ENCODE measurements around the gene RPL27A. TPM values are rescaled to one million over a fixed set of nuclear protein-coding genes. Genes with fewer than 3 reads are reported as not detected.
"Not testable (repeated sequence)": the region's sequence is repeated elsewhere in the genome, so short reads cannot be mapped to it uniquely, and the experiment has no call there.

Gene RPL27A
- polyA plus RNA-seq, 3 donors from 2014 or later: 1,341 to 3,208 (median 1,820) TPM

DNA sequence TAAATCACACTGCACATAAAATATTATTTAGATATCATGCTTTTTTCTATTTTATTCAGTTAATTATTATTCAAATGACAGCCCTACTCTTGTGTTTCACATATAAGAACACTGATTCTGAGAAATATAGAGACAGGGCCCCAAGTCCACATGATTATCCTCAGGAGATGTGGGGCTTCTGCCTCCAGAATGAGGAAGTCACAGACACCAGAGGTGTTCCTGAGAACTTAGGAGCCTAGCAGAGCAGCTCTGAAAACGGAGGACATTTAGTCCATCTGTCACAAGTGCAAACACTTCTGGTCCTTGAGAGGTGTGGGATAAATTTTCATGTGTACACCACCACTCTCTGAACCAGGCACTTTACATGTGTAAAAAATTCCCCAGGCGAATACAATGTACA lies 26.3 kb upstream of the RPL27A start:
- peaks cover 4 to 10% (median 8%) of the 10 kb centered on the region in 3 donors for H3K36me3 Mint-ChIP-seq
- H3K27ac Mint-ChIP-seq: peak overlapping the region in 1 of 6 donors; percentile 35
- H3K27me3 Mint-ChIP-seq (ENCODE audit: low read depth in 3 of 3): peaks cover 0 to 3% (median 1%) of the 10 kb centered on the region in 3 donors
- peaks cover 0 to 2% (median 0%) of the 10 kb centered on the region in 6 donors for H3K9me3 Mint-ChIP-seq
- no peak overlapping the region for H3K4me3 Mint-ChIP-seq
- no peak for DNase-seq
- no peaks in the 10 kb centered on the region for H3K4me1 Mint-ChIP-seq

DNA sequence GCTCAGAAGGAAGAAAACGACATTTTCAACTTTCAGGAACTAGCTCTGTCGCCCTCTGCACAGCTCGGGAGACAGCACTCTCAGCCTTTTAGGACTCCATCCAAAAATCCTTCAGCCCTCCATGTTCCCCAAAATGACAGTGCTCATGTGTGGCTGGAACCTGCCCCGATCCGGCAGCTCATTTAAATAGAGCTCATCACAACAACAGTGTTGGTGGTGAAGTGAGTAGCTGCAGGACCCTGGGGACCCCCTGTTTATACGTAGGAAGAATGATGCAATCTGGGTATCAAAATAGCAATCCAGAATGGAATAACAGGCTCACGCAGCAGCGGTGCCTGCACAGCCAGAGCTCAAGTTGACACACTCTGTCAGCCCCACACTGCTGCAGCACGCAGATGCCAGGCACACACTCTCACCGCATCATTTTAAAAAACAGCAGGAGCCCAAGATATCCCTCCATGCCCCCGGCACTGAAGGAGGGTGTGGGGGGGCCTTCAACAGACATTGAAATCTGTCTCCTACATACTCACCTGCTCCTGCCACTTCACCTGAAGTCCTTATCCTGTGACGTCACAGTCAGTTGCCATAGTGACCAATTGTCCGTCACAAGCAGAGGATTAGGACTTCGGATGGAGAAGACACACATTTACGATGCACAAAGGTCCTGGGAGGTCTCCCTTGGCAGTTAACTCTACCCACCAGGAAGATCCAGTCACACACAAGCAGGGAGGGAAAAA lies 24.1 kb upstream of the RPL27A start:
- peaks cover 0 to 2% (median 0%) of the 10 kb centered on the region in 6 donors for H3K9me3 Mint-ChIP-seq
- peak overlapping the region in 1 of 6 donors; percentile 12 for H3K27ac Mint-ChIP-seq
- no peak for DNase-seq
- no peaks in the 10 kb centered on the region for H3K4me1 Mint-ChIP-seq
- no peak overlapping the region for H3K4me3 Mint-ChIP-seq
- H3K27me3 Mint-ChIP-seq (ENCODE audit: low read depth in 3 of 3): peaks cover 0 to 3% (median 1%) of the 10 kb centered on the region in 3 donors
- H3K36me3 Mint-ChIP-seq: peaks cover 0 to 6% (median 4%) of the 10 kb centered on the region in 3 donors

DNA sequence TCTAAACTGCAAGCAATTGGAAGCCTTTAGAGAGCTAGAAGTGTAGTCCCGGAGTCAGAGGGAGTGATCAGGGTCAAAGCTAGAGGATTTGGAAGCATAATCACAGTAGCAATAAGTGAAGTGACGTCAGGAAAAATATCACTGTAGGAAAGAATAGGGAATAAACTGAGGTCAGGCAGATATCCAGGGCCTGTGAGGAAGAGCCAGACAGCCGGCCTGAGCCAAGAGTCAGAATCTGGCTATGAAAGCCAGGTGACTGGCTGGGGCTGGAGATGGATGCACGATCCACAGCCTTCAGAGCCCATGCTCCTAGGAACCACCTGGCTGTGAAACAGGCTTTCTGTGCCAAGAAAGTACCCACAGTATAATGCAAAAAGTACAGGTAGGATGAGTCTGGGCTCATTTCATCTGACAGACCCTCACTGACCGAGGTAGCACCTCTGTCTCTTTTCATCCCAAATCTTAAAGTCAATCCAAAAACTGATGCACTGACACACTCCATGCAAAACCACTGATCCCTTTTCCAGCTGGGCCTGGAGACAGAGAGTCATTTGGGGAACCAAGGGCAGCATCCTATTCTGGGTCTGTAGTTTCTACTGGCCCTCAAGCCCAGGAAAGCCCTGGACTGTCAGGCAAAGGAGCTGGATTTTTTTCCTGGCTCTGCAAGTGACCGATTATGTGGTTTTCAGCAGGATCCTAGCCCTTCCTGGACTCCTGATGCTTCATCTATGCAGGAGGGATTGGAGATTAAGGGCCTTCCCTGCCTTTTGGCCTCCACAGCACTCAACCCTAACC lies 21.4 kb upstream of the RPL27A start:
- peak overlapping the region in 2 of 6 donors; percentile 31 to 66 for H3K27ac Mint-ChIP-seq
- H3K36me3 Mint-ChIP-seq: peaks cover 6 to 20% (median 10%) of the 10 kb centered on the region in 3 donors
- H3K9me3 Mint-ChIP-seq: peaks cover 0 to 2% (median 0%) of the 10 kb centered on the region in 6 donors
- H3K4me1 Mint-ChIP-seq: no peaks in the 10 kb centered on the region
- H3K27me3 Mint-ChIP-seq (ENCODE audit: low read depth in 3 of 3): peaks cover 0 to 3% (median 1%) of the 10 kb centered on the region in 3 donors
- no peak for DNase-seq
- H3K4me3 Mint-ChIP-seq: no peak overlapping the region

DNA sequence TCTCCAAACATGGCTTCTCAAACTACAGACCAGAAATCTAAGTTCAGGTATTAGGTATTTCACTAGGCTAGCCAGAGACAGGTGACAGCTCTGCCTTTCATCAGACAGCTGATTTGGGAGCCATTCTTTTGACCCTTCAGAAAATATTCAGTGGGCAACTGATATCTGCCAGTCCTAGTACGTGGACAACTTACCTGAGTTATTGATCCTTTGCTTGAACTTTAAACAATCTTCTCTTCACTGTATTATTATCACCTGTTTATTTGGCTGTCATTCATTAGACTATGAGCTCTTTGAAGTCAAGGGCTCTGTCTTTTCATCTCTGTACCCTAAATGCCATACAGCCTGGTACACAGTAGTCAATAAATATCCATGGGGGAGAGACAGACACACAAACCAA lies 17.4 kb upstream of the RPL27A start:
- Mint-ChIP-seq H3K4me3 (no peak overlapping the region), H3K36me3 (peaks cover 13 to 27% (median 14%) of the 10 kb centered on the region in 3 donors), H3K4me1 (no peaks in the 10 kb centered on the region), H3K9me3 (no peaks in the 10 kb centered on the region), H3K27ac (no peak overlapping the region), H3K27me3 (ENCODE audit: low read depth in 3 of 3) (peaks cover 0 to 3% (median 0%) of the 10 kb centered on the region in 3 donors)
- no peak for DNase-seq

DNA sequence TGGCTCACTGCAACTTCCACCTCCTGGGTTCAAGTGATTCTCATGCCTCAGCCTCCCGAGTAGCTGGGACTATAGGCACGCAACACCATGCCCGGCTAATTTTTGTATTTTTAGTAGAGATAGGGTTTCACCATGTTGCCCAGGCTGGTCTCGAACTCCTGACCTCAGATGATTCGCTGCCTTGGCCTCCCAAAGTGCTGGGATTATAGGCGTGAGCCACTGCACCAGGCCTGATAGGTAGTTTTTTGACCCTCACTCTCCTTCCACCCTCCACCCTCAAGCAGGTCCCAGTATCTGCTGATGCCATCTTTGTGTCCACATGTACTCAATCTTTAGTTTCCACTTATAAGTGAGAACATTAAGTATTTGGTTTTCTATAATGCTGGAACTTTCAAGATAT lies 12.5 kb upstream of the RPL27A start:
- not testable (repeated sequence) for H3K9me3 Mint-ChIP-seq; DNase-seq; H3K27me3 Mint-ChIP-seq (ENCODE audit: low read depth in 3 of 3); H3K4me1 Mint-ChIP-seq; H3K4me3 Mint-ChIP-seq; H3K27ac Mint-ChIP-seq
- peaks cover 13 to 29% (median 25%) of the 10 kb centered on the region in 3 donors for H3K36me3 Mint-ChIP-seq

DNA sequence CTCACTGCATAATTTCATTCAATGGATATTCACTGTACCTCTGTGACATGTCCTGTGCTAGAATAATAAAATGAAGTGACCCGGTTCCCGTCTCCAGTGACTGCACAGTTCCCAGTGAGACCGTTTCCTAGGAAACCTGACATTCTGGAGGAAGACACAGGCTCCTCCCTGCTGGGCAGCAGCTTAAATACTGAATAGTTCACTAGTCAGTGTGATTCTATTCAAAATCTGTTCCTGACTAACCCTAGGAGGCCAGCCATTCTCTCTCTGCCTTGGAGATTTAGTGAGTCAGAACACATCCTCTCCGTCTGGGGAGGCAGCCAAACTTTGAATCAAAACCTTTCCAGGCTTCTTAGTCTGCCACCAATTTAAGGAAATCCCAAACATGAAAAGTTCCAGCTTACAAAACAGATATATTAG lies 11.4 kb upstream of the RPL27A start:
- Mint-ChIP-seq H3K4me1 (no peaks in the 10 kb centered on the region), H3K36me3 (peaks cover 8 to 25% (median 24%) of the 10 kb centered on the region in 3 donors), H3K27me3 (ENCODE audit: low read depth in 3 of 3) (no peaks in the 10 kb centered on the region), H3K4me3 (no peak overlapping the region), H3K27ac (no peak overlapping the region), H3K9me3 (no peaks in the 10 kb centered on the region)
- DNase-seq: no peak

DNA sequence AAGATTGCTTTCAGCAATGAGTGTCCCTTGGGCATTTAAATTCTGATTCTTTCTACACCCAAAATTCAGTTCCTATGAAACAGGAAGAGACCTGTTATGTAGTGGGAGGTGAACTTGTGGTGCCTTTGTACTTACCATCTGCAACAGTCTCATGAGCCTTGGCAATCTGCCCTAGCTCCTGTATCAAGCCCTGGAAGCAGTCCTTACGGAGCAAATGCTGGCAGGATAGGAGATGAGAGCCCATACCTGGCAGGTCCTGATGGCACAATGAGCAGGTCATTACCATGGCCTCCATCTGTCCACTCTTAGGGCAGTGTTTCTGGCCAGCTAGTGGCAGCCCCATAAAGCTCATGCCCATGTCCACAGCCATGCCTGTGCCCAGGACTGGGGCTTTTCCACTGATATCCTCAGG lies 10.9 kb upstream of the RPL27A start:
- Mint-ChIP-seq H3K4me3 (no peak overlapping the region), H3K9me3 (no peaks in the 10 kb centered on the region), H3K4me1 (no peaks in the 10 kb centered on the region), H3K27me3 (ENCODE audit: low read depth in 3 of 3) (no peaks in the 10 kb centered on the region), H3K27ac (no peak overlapping the region), H3K36me3 (peaks cover 4 to 25% (median 23%) of the 10 kb centered on the region in 3 donors)
- DNase-seq: no peak

DNA sequence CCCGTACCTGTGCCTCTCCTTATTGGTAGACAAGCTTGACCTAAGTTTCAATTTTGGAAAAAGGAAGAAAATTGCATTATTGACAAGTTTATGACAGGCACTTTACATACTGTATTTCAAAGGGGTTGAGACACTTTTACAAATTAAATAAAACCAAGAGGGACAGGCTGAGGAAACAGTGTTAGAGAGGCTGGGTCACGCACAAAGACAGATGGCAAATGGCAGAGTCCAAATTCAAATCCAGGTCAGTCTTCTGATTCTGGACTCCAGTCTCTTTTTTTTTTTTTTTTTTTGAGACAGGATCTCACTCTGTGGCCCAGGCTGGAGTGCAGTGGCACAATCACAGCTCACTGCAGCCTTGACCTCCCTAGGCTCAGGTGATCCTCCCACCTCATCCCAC lies 10.2 kb upstream of the RPL27A start:
- Mint-ChIP-seq H3K27me3 (ENCODE audit: low read depth in 3 of 3) (no peaks in the 10 kb centered on the region), H3K4me1 (no peaks in the 10 kb centered on the region), H3K36me3 (peaks cover 0 to 25% (median 21%) of the 10 kb centered on the region in 3 donors), H3K27ac (no peak overlapping the region), H3K9me3 (no peaks in the 10 kb centered on the region), H3K4me3 (no peak overlapping the region)
- no peak for DNase-seq

DNA sequence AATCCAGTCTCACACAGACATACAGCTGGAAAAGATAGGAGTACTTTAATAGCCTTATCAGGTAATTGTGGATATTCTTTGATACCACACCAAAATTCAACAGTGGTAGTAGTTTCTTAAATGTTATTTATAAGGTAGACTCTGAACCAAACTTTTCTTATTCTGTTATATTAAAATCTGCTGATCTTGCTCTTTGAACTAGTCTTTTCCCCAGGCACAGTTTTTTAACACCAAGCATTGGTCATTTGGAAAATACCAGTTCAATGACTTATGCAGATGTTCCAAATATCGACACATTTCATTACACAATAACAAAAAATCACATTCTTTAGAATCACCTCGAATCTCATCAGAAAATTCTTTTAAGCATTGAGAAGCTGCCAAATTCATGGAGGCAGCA lies 7.7 kb upstream of the RPL27A start:
- Mint-ChIP-seq H3K9me3 (no peaks in the 10 kb centered on the region), H3K4me3 (no peak overlapping the region), H3K4me1 (peaks cover 0 to under 1% of the 10 kb centered on the region in 2 donors), H3K36me3 (peaks cover 5 to 25% (median 21%) of the 10 kb centered on the region in 3 donors), H3K27me3 (ENCODE audit: low read depth in 3 of 3) (no peaks in the 10 kb centered on the region), H3K27ac (no peak overlapping the region)
- DNase-seq: no peak

DNA sequence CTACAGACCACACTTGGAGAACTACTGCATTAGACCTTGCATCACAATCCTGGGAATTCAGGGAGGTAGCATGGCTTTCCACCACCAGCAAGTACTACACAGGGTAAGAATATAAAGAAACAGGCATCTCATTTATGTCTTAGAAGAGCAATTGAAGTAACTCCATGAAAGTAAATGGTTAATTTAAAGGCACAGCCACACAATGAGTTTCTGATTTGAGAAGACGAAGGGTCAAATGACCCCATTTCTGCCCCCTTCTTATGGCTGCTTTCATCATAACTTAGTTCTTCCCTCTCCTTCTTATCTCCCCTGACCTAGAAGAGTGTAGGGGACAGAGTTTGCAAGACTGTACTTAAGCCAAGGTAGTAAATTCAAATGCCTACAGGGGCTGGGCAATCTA lies 6.1 kb upstream of the RPL27A start:
- H3K27ac Mint-ChIP-seq: no peak overlapping the region

DNA sequence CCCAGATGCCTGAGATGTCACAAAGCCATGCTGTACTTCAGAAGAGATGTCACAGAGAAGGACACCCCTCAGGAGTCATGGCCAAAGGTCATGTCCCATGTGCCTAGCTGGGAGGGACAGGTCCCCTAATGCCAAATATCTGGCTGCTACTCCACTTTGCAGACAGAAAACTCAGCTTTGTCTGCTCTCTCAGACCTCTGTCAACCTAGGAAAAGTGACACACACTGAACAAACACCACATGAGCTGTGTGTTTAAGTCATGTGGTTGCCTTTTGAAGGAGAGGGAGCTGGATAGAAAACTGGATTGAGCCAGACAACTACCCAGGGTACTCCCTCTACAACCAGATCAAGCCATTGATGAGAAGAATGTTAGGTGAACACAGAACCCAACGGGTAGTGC lies 3.6 kb upstream of the RPL27A start:
- no peak for DNase-seq
- Mint-ChIP-seq H3K9me3 (no peaks in the 10 kb centered on the region), H3K36me3 (peaks cover 5 to 14% (median 8%) of the 10 kb centered on the region in 3 donors), H3K4me1 (peaks cover 36 to 37% of the 10 kb centered on the region in 2 donors), H3K4me3 (no peak overlapping the region), H3K27me3 (ENCODE audit: low read depth in 3 of 3) (peaks cover 2 to 13% (median 13%) of the 10 kb centered on the region in 3 donors), H3K27ac (no peak overlapping the region)

More for the DNA sequence above, 6.1 kb upstream of the RPL27A start:
- no peaks in the 10 kb centered on the region for H3K9me3 Mint-ChIP-seq
- H3K4me1 Mint-ChIP-seq: peaks cover 12 to 14% of the 10 kb centered on the region in 2 donors
- H3K4me3 Mint-ChIP-seq: no peak overlapping the region
- DNase-seq: no peak
- H3K36me3 Mint-ChIP-seq: peaks cover 13 to 23% (median 14%) of the 10 kb centered on the region in 3 donors
- H3K27me3 Mint-ChIP-seq (ENCODE audit: low read depth in 3 of 3): peaks cover 0 to 3% (median 3%) of the 10 kb centered on the region in 3 donors

DNA sequence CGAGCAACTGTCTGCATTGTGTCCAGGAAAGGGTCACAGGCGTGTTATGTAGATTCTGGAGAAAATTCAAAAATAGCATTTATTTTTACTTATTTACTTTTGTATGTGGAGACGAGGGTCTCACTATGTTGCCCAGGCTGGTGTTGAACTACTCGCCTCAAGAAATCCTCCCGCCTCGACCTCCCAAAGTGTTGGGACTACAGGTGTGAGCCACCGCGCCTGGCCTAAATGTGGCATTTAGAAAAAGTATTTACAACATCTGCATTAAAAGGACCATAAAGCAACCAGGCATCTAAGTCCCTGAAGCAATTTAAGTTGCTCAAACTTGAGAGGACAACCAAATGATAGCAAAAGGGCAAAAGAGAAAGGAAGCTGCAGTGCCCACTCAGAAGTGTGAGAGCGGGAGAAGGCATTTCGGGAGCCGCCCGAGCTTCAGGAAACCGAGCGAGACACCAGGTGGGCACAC lies 722 bp upstream of the RPL27A start:
- H3K9me3 Mint-ChIP-seq: no peaks in the 10 kb centered on the region
- peaks cover 17 to 25% (median 17%) of the 10 kb centered on the region in 3 donors for H3K36me3 Mint-ChIP-seq
- peaks cover 2 to 13% (median 13%) of the 10 kb centered on the region in 3 donors for H3K27me3 Mint-ChIP-seq (ENCODE audit: low read depth in 3 of 3)
- no peak for DNase-seq
- H3K4me3 Mint-ChIP-seq: peak overlapping the region; percentile 93 to 96 (median 95)
- peaks cover 48 to 56% of the 10 kb centered on the region in 2 donors for H3K4me1 Mint-ChIP-seq
- peak overlapping the region; percentile 94 to 99 (median 97) for H3K27ac Mint-ChIP-seq

DNA sequence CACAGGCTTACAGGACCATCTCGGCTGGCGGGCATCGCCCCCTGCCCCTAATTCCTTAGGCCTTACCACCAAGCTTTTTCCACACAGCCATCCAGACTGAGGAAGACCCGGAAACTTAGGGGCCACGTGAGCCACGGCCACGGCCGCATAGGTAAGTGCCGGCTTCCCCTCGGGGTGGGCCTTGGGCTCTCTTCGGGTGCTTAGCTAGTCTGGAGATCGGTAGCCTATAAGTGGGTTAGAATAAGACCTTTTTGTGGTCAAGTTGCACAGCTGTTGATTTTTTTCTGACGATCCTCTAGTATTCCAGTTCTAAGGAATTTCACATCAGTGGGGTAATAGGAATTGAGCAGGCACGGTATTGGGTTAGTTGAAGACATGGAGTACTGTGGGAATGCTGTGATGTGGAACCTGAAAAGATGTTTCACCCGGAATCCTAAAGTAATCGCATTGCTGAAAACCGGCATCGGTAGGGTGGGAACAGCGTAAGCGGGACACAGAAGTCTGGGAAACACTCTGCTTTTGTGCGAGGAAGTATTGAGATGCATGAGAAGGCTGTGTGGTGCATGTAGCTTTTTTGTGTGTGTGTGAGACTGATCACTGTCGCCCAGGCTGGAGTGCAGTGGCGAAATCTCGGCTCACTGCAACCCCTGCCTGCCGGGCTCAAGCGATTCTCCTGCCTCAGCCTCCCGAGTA lies 669 bp downstream of the RPL27A start:
- DNase-seq: no peak
- Mint-ChIP-seq H3K27ac (peak overlapping the region; percentile 94 to 99 (median 97)), H3K4me3 (peak overlapping the region; percentile 93 to 96 (median 95)), H3K36me3 (peaks cover 17 to 23% (median 17%) of the 10 kb centered on the region in 3 donors), H3K27me3 (ENCODE audit: low read depth in 3 of 3) (peaks cover 4 to 14% (median 13%) of the 10 kb centered on the region in 3 donors), H3K4me1 (peaks cover 54 to 64% of the 10 kb centered on the region in 2 donors), H3K9me3 (no peaks in the 10 kb centered on the region)
